ENCODE measurements around the gene KCNAB1. TPM values are rescaled to one million over a fixed set of nuclear protein-coding genes. Genes with fewer than 3 reads are reported as not detected.

The KCNAB1 gene
- total RNA-seq, 2 donors from 2014 or later = not detected

DNA sequence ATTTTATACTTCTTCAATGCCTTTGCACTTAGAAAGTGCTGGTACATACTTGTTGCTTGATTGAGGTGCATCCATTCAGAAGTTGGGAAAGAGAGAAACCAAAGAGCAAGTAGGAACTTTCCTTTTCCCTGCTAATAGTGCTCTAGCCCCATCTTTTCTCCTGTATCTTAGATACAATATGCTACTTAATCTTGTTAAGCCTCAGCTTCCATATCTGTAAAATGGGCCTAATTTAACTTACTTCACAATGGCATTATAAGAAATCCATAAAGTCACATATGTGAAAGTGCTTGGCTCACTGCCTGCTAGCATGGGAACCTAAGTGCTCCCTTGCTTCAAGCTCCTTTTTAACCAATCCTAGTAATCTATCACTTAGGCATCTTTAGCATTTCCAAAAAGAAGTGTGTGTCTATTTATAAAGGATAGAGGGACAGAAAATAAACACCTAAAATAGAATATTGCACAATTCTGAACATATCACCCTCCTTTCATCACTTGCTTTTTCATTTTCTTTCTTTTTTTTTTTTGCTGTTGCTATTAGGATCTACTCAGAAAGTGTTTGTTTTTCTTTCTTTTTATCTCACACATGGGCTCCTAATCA is 28.1 kb downstream of the KCNAB1 start:
- Mint-ChIP-seq H3K27me3 (ENCODE audit: low read depth) (peaks cover 17% of the 10 kb centered on the region), H3K9me3 (no peaks in the 10 kb centered on the region), H3K27ac (no peak overlapping the region), H3K4me3 (no peak overlapping the region), H3K36me3 (ENCODE audit: insufficient read depth in 2 of 2) (no peaks in the 10 kb centered on the region), H3K4me1 (ENCODE audit: low read depth) (peaks cover 7% of the 10 kb centered on the region)
- ATAC-seq (replicated peaks in 1 of 2) (no peak), DNase-seq (no peak)

DNA sequence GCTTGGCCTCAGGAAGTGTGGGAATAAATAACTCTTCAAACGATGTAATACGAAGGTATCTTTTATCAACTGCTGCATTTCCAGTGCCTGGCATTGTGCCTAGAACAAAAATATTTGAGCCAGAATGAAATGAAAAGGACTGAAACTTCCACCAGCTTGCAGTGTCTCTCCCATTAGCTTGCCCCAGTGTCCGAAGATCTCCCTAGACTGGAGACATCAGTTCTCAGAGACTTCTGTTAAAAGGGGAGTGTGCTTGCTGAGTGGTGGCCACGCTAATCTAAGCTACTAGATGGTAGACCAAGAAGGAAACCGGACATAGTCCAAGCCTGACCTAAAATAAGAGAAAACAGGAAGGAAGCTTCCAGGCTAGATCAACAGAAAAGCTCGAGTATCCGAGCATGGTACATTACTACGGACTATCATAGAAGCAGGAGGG is 28.6 kb downstream of the KCNAB1 start:
- H3K4me3 Mint-ChIP-seq = no peak overlapping the region
- peaks cover 7% of the 10 kb centered on the region for H3K4me1 Mint-ChIP-seq (ENCODE audit: low read depth)
- peaks cover 17% of the 10 kb centered on the region for H3K27me3 Mint-ChIP-seq (ENCODE audit: low read depth)
- no peak overlapping the region for H3K27ac Mint-ChIP-seq
- H3K9me3 Mint-ChIP-seq = no peaks in the 10 kb centered on the region
- no peak for DNase-seq
- ATAC-seq (replicated peaks in 1 of 2) = no peak
- no peaks in the 10 kb centered on the region for H3K36me3 Mint-ChIP-seq (ENCODE audit: insufficient read depth in 2 of 2)

DNA sequence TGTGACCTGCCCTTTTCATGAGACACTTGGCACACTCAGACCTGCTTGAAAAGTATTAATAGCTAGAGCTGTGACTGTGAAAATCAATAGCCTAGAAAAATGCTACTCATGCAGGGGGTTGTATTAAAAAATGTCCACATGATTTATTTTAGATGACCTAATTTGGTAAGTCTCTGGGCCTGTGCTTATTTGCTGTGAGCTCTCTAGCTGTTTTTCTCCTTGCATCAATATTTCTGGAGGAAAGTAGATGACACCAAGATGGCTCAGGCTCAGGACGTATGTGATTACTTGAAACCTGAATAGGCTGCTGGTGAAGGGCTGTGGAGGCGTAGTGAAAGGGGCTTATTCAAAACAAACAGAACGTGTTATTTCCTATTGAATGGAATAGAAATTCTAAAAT is 29.5 kb downstream of the KCNAB1 start:
- Mint-ChIP-seq H3K27ac (no peak overlapping the region), H3K9me3 (no peaks in the 10 kb centered on the region), H3K4me1 (ENCODE audit: low read depth) (peaks cover 7% of the 10 kb centered on the region), H3K36me3 (ENCODE audit: insufficient read depth in 2 of 2) (no peaks in the 10 kb centered on the region), H3K27me3 (ENCODE audit: low read depth) (peaks cover 8% of the 10 kb centered on the region), H3K4me3 (no peak overlapping the region)
- DNase-seq (no peak), ATAC-seq (replicated peaks in 1 of 2) (no peak)

DNA sequence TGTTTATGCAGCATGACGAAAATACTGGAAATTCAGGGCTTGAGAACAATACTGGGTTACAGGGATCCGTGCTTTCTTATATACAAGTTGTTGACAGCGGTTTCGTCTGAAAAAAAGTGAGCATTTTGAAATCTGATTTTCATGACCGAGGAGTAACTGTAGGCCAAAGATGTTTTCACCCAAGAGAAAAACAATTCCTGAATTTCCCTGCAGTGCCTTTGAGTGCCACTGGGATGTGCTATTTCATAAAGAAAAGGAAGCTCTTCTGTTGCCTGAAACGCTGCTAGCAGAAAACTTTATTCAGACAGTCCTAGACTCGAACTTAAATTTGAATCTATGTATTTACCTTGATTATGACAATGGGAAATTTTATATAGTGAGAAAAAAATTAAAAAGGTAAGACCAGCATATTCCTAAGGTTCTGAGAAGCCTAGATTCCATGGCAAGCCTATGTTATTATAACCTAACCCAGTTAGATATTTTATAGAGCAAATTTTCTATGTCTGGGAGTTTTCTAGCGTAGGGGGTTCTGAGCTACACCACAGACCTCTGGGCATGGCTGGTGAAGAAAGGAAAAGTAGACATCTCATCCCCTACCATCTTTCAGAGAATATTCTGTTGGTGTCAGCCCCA is 30.2 kb downstream of the KCNAB1 start:
- Mint-ChIP-seq H3K27ac (no peak overlapping the region), H3K27me3 (ENCODE audit: low read depth) (peaks cover 8% of the 10 kb centered on the region), H3K4me1 (ENCODE audit: low read depth) (peaks cover 7% of the 10 kb centered on the region), H3K36me3 (ENCODE audit: insufficient read depth in 2 of 2) (peaks cover 0 to 2% of the 10 kb centered on the region in 2 donors), H3K9me3 (peaks cover 2% of the 10 kb centered on the region in 2 donors), H3K4me3 (no peak overlapping the region)
- DNase-seq (peak; percentile 19 to 26), ATAC-seq (replicated peaks in 1 of 2) (peak; percentile 42 to 46)

DNA sequence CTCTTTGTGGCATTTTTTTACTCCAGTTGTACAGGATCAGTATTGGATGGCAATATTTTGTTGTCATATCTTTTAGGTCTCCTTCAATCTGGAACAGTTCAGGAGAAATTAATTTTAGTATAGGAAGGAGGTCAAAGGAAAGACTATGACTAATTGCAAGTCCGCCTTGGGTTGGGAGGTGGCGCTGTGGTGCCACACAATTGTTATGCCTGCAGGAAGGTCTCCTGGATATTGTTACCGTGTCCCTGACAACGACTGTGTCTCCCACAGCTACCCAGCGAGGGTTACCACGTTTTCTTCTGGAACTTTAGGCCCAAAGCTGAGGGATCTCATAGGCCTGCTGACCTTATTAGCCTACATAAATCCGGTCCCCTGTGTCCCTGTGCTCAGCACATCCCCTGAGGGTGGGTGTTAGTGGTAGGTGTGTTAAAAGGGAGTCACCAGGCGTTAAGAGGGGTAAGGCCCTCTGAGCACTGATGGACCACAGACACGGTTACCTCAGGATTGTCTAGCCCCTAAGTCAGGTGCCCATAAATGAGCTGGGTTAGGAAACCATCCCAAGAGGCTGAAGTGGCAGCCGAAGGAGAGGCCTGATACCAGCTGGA is 31.5 kb downstream of the KCNAB1 start:
- DNase-seq (peak; percentile 49 to 57), ATAC-seq (replicated peaks in 1 of 2) (peak; percentile 57 to 61)
- peaks cover 8% of the 10 kb centered on the region for H3K27me3 Mint-ChIP-seq (ENCODE audit: low read depth)
- peaks cover 3% of the 10 kb centered on the region in 2 donors for H3K9me3 Mint-ChIP-seq
- no peak overlapping the region for H3K27ac Mint-ChIP-seq
- peaks cover 0 to 3% of the 10 kb centered on the region in 2 donors for H3K36me3 Mint-ChIP-seq (ENCODE audit: insufficient read depth in 2 of 2)
- H3K4me3 Mint-ChIP-seq = no peak overlapping the region
- peaks cover 7% of the 10 kb centered on the region for H3K4me1 Mint-ChIP-seq (ENCODE audit: low read depth)

DNA sequence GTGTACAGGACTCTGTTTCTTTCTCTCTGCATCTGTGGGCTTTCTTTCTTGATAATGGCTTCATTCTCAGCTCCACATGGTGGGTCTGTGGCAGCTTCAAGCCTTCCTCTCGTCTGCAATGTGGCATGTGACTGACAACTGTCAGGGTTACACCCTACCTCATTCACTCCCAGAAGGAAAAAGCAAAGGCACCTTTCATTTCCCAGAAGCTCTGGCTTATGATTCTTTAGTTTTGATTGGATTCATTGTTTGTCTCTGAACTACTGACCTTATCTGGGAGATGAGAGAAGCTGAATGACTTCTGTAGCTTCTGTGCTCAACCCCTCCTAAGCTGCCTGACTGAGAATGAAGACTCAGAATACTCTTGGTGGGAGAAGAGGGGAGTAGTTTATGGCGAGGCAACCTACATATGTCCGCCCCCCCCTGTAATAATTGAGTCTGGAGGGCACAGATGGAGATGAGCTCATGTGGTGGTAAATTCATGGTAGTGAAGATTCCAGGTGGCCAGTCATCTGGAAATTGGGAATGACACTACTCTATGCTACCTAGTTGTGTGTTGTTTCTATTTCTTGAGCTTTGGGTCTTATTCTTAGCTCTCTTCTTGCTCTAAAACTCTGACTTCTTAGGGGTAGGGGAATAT is 38.4 kb downstream of the KCNAB1 start:
- Mint-ChIP-seq H3K4me1 (ENCODE audit: low read depth) (peaks cover 13% of the 10 kb centered on the region), H3K4me3 (no peak overlapping the region), H3K36me3 (ENCODE audit: insufficient read depth in 2 of 2) (peaks cover 0 to 3% of the 10 kb centered on the region in 2 donors), H3K27me3 (ENCODE audit: low read depth) (no peaks in the 10 kb centered on the region), H3K9me3 (peaks cover 3% of the 10 kb centered on the region in 2 donors), H3K27ac (no peak overlapping the region)
- ATAC-seq (replicated peaks in 1 of 2) (no peak), DNase-seq (no peak)

DNA sequence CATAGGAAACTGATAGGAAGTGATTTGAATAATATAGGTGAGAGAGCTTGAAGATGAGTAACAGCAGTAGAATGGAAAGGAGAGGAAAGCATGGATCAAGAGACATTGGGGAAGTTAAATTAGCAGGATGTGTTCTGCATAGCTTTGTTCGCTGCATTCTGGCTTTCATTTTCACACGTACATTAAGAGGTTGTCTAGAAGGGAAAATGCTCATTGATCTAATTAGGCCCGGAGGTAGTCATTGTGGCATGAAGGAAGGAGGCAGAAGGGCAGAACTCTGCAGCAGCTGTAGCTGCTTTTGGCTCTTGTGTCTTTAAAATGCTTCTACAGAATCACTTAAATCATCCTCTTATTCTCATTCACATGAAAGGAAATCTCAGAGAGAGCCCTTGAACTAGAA is 40.3 kb downstream of the KCNAB1 start:
- Mint-ChIP-seq H3K9me3 (no peaks in the 10 kb centered on the region), H3K27ac (no peak overlapping the region), H3K4me3 (peak overlapping the region; percentile 16 to 23), H3K36me3 (ENCODE audit: insufficient read depth in 2 of 2) (no peaks in the 10 kb centered on the region), H3K4me1 (ENCODE audit: low read depth) (peaks cover 13% of the 10 kb centered on the region), H3K27me3 (ENCODE audit: low read depth) (no peaks in the 10 kb centered on the region)
- peak; percentile 19 to 59 for ATAC-seq (replicated peaks in 1 of 2)
- no peak for DNase-seq

DNA sequence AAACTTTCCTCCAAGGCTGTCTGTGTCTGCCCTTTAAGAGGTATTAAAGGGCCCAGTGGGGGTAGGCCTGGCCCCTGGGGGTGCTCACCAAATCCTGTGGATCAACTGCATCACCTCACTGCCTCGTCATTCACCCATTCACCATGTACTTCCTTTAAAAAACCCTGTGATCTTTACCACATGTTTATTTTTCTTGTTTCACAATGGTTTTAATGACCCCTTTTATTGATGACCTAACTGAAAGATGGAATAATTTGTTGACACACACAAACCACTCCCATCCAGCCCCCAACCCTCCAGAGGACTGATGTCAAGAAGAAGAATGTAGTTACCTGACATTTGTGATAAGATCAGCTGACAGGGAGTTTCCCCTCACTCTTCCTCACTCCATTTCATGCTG is 40.8 kb downstream of the KCNAB1 start:
- Mint-ChIP-seq H3K4me1 (ENCODE audit: low read depth) (peaks cover 13% of the 10 kb centered on the region), H3K4me3 (peak overlapping the region; percentile 16 to 23), H3K27ac (no peak overlapping the region)

DNA sequence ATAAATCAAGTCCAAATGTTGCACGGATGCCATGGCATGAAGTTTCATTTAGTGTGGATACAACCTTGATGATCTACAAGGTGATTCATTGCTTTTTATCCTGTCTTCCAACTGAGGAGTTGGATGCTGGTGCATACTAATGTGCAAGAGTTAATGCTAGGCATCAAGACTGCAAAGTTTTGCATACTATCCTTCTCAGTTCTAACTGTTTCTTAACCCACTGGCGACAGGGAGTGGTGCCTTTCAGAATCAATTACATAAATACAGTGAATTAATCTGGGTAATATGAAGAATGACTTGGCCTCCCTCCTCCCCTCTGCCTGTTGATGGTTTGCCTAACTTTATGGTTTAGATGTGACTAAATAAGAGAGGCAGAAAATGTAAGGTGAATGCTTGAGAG is 43.5 kb downstream of the KCNAB1 start:
- Mint-ChIP-seq H3K9me3 (no peaks in the 10 kb centered on the region), H3K27me3 (ENCODE audit: low read depth) (no peaks in the 10 kb centered on the region), H3K4me1 (ENCODE audit: low read depth) (peaks cover 13% of the 10 kb centered on the region), H3K36me3 (ENCODE audit: insufficient read depth in 2 of 2) (no peaks in the 10 kb centered on the region), H3K27ac (no peak overlapping the region), H3K4me3 (no peak overlapping the region)
- ATAC-seq (replicated peaks in 1 of 2) (no peak), DNase-seq (no peak)

More for the DNA sequence above, 40.8 kb downstream of the KCNAB1 start:
- DNase-seq (peak in 1 of 2 donors; percentile 10), ATAC-seq (replicated peaks in 1 of 2) (peak; percentile 36 to 51)
- Mint-ChIP-seq H3K36me3 (ENCODE audit: insufficient read depth in 2 of 2) (no peaks in the 10 kb centered on the region), H3K27me3 (ENCODE audit: low read depth) (no peaks in the 10 kb centered on the region), H3K9me3 (no peaks in the 10 kb centered on the region)

DNA sequence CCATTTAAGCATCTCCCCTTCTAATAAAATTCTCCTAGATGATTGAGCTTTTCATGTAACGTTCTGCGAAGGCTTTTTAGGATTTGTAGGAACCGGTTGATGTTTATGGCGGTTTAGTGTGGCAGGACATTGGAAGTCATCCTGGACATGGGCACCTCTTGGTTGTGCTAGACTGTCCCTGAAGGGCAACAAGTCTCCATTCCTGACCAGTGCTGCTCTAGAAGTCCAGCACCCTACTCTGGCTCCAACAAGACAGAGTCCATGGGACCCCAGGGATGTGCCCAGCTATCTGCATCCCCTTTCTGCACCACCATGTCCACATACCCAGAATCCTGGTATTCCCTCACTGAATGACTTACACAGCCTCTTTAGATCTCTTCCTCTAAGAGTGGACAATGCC is 46.4 kb downstream of the KCNAB1 start:
- H3K4me1 Mint-ChIP-seq (ENCODE audit: low read depth) = no peaks in the 10 kb centered on the region
- ATAC-seq (replicated peaks in 1 of 2) (no peak), DNase-seq (no peak)
- no peak overlapping the region for H3K27ac Mint-ChIP-seq
- no peaks in the 10 kb centered on the region for H3K9me3 Mint-ChIP-seq
- no peak overlapping the region for H3K4me3 Mint-ChIP-seq
- H3K27me3 Mint-ChIP-seq (ENCODE audit: low read depth) = peaks cover 14% of the 10 kb centered on the region
- H3K36me3 Mint-ChIP-seq (ENCODE audit: insufficient read depth in 2 of 2) = no peaks in the 10 kb centered on the region

DNA sequence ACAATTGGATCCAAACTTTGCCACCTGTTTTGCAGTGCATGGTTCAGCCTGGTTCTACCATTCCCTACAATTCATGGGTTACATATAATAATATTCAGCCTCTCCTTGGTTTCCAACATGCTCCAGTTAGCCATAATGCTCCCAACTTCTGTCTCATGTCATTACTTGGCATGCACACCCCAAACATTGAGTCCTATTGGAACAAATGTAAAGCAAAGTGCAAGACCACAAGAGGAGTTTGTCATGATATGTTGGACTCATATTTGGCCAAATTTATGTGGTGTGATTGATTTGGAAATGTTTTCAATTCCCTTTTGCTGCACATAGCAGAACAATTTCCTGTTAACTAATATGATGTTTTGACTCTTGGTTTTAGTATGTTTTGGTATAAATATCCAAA is 50.2 kb downstream of the KCNAB1 start:
- peaks cover 14% of the 10 kb centered on the region for H3K27me3 Mint-ChIP-seq (ENCODE audit: low read depth)
- no peak overlapping the region for H3K27ac Mint-ChIP-seq
- H3K36me3 Mint-ChIP-seq (ENCODE audit: insufficient read depth in 2 of 2) = no peaks in the 10 kb centered on the region
- no peaks in the 10 kb centered on the region for H3K9me3 Mint-ChIP-seq
- DNase-seq (no peak), ATAC-seq (replicated peaks in 1 of 2) (no peak)
- no peak overlapping the region for H3K4me3 Mint-ChIP-seq
- no peaks in the 10 kb centered on the region for H3K4me1 Mint-ChIP-seq (ENCODE audit: low read depth)

DNA sequence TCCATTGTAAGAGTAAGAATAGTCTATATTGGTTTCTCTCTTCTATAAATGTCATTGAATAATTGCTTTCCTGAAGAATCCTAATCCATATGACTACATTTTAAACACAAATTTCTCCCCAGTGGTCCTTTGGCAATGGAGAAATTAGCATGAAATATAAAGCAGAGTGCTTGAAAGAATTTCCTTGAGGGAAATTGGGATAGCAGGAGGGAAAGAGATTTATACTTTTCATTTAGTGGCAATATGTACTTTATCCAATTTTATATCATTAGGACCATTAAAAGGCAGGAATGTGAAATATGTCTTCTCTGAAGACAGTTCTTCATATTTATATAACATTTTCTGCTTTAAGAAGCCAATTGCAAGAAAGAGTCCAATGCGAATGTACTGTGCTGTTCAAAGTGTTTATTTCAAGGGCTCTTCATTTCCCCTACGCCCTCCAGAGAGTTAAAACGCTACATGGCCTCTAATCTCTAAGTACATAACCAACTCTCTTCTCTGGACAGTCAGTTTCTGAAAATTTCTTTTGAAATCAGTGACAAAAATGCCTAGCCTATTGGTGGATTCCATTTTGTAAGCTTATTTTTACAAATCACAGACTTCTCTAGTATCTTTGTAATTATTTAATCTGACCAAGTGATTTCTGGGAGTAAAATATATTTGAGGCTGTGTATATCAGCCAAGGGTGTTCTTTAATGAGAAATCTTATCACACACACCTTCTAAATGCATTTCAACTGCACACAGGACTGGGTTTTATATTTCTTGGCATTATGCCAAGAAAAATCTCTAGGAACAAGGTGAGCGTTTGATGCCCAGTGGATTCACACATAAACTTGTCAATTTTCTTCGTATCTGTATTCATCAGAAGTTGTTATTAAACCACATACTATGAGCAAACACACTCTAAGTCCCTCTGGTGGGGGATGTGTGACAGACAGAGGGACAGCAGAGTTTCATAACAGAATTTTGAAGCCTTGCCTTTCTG is 51.2 kb downstream of the KCNAB1 start:
- DNase-seq = no peak
- Mint-ChIP-seq H3K4me3 (no peak overlapping the region), H3K27me3 (ENCODE audit: low read depth) (peaks cover 14% of the 10 kb centered on the region), H3K9me3 (no peaks in the 10 kb centered on the region), H3K27ac (no peak overlapping the region), H3K36me3 (ENCODE audit: insufficient read depth in 2 of 2) (no peaks in the 10 kb centered on the region), H3K4me1 (ENCODE audit: low read depth) (no peaks in the 10 kb centered on the region)
- ATAC-seq (replicated peaks in 1 of 2) = no peak

Measured in activated T-cell treated with anti-CD3 and anti-CD28 coated beads, Interleukin-2, amount 50 U/mL, for 72 hours (primary cell).